Prostate gland (tissue), 2 donors: ENCODE data around the gene GLP1R. TPM values are rescaled to one million over a fixed set of nuclear protein-coding genes. Genes with fewer than 3 reads are reported as not detected.

ENCODE experiments used
- DNase-seq: peaks from one replicate; pipeline ENCODE4 v3.0.0-alpha.2; 2019; ENCODE audit warnings: low spot score
- H3K27ac ChIP-seq, 2 donors: fragments of 200-600 bp; sonication (generic); 2 replicates each; pipeline ENCODE4 v1.5.1; 2017 to 2019
- H3K27me3 ChIP-seq: fragments of 200-600 bp; sonication (generic); replicated peaks from 2 replicates; pipeline ENCODE4 v1.5.1; 2019; ENCODE audit not compliant: insufficient read depth
- H3K36me3 ChIP-seq, 2 donors: fragments of 200-600 bp; sonication (generic); 1 replicate in 1 of 2; 2 replicates in 1 of 2; pipeline versions ENCODE4 v1.5.1 to v1.8.1; 2017 to 2019
- H3K4me1 ChIP-seq: fragments of 200-600 bp; sonication (generic); replicated peaks from 2 replicates; pipeline ENCODE4 v1.5.1; 2019
- H3K4me3 ChIP-seq, 2 donors: fragments of 200-600 bp; sonication (generic); 2 replicates each; pipeline ENCODE4 v1.5.1; 2017 to 2019
- H3K9me3 ChIP-seq: fragments of 200-600 bp; sonication (generic); 2 replicates; pipeline ENCODE4 v1.5.1; 2017
- POLR2A ChIP-seq: fragments of 450-650 bp; IDR thresholded peaks from one replicate; pipeline ENCODE4 v1.6.1; 2016; ENCODE audit warnings: antibody characterized with exemption, mild to moderate bottlenecking
- POLR2AphosphoS5 ChIP-seq: sonication (generic); formaldehyde crosslinking; IDR thresholded peaks from one replicate; pipeline ENCODE4 v1.6.1; 2017; ENCODE audit warnings: antibody characterized with exemption
- WGBS: methylation state at CpG from one replicate; pipeline ENCODE4 v1.1.5; 2018; 5-methylcytosine and 5-hydroxymethylcytosine counted together
- intact Hi-C: fragments of 100-400 bp; cut with DNase I; formaldehyde crosslinking; loops from one replicate; pipeline ENCODE4 v1.14.2; 2022
- total RNA-seq, 2 donors: library from RNA; depleted of rRNA; stranded (reverse); fragments of >200 nt; gene quantifications; one replicate each; pipeline ENCODE4 v1.1.0, GENCODE V29; 2016
- TF ChIP-seq, protein P1 (sequence below), 4 experiments: fragments of 200-600 bp in 2 of 4; fragments of 450-650 bp in 2 of 4; sonication (generic) in 2 of 4; IDR thresholded peaks; 1 replicate in 3 of 4; 2 replicates in 1 of 4; pipeline ENCODE4 v1.5.1; 2016 to 2019; ENCODE audit warnings: antibody characterized with exemption in 4 of 4, mild to moderate bottlenecking in 2 of 4, moderate library complexity in 2 of 4

GLP1R gene
- total RNA-seq, 2 donors from 2014 or later = 0.23 TPM; not detected in 1

DNA sequence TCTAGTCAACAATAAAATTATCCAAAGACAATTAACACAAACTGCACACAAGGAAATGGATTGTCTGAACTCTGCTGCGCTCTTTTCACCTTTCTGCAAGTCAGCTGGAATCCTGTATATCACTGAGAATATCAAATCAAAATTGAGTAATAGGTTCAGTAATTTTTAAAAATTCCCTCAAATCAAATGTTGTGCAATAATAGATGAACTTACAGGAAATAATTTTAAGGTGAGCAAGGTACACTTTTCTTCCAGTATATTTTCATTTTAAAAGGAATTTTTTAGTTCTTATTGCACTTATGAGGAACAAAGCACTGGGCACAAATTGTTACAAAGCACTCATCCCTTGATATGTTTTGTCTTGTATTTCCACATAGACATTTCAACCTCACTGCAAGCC, 65.2 kb downstream of the GLP1R start:
- TF ChIP-seq, protein P1, sequence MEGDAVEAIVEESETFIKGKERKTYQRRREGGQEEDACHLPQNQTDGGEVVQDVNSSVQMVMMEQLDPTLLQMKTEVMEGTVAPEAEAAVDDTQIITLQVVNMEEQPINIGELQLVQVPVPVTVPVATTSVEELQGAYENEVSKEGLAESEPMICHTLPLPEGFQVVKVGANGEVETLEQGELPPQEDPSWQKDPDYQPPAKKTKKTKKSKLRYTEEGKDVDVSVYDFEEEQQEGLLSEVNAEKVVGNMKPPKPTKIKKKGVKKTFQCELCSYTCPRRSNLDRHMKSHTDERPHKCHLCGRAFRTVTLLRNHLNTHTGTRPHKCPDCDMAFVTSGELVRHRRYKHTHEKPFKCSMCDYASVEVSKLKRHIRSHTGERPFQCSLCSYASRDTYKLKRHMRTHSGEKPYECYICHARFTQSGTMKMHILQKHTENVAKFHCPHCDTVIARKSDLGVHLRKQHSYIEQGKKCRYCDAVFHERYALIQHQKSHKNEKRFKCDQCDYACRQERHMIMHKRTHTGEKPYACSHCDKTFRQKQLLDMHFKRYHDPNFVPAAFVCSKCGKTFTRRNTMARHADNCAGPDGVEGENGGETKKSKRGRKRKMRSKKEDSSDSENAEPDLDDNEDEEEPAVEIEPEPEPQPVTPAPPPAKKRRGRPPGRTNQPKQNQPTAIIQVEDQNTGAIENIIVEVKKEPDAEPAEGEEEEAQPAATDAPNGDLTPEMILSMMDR (IDR thresholded peaks at IDR 0.05) = no peak
- TF ChIP-seq POLR2A = no peak
- TF ChIP-seq POLR2AphosphoS5 = no peak
- H3K27me3 ChIP-seq = no peaks in the 10 kb centered on the region
- intact Hi-C loops = no loop called here
- DNase-seq = no peak
- H3K36me3 ChIP-seq = no peaks in the 10 kb centered on the region
- H3K9me3 ChIP-seq = no peaks in the 10 kb centered on the region
- H3K27ac ChIP-seq = no peak overlapping the region
- WGBS = 90% methylated on average over 1 of the region's 1 CpG
- H3K4me1 ChIP-seq = no peaks in the 10 kb centered on the region
- peak overlapping the region in 1 of 2 donors; percentile 73 for H3K4me3 ChIP-seq

DNA sequence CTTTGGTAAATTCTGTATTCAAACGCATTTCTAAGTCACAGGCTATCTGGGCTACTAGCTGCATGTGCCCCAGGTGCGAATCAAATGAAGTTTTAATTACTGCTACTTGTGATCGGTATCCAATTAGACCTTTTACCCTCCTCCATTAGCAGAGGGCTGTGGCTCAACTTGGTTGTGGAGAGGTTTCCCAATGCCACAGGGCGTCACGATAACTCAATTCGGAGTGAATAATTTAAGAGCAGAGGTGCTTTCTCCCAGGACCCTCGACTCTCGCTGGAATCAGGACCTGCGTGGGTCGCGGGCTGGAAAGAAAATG, 65.8 kb downstream of the GLP1R start:
- DNase-seq = no peak
- TF ChIP-seq, protein P1 (IDR thresholded peaks at IDR 0.05) = peak in 1 of 4 experiments; percentile 7
- TF ChIP-seq POLR2AphosphoS5 (no peak), POLR2A (no peak)
- Histone ChIP-seq H3K27ac (peak overlapping the region; percentile 92 to 98), H3K9me3 (no peaks in the 10 kb centered on the region), H3K27me3 (no peaks in the 10 kb centered on the region), H3K36me3 (no peaks in the 10 kb centered on the region), H3K4me1 (no peaks in the 10 kb centered on the region), H3K4me3 (peak overlapping the region; percentile 66 to 73)
- intact Hi-C loops = no loop called here
- WGBS = 2% methylated on average over 11 of the region's 11 CpGs

DNA sequence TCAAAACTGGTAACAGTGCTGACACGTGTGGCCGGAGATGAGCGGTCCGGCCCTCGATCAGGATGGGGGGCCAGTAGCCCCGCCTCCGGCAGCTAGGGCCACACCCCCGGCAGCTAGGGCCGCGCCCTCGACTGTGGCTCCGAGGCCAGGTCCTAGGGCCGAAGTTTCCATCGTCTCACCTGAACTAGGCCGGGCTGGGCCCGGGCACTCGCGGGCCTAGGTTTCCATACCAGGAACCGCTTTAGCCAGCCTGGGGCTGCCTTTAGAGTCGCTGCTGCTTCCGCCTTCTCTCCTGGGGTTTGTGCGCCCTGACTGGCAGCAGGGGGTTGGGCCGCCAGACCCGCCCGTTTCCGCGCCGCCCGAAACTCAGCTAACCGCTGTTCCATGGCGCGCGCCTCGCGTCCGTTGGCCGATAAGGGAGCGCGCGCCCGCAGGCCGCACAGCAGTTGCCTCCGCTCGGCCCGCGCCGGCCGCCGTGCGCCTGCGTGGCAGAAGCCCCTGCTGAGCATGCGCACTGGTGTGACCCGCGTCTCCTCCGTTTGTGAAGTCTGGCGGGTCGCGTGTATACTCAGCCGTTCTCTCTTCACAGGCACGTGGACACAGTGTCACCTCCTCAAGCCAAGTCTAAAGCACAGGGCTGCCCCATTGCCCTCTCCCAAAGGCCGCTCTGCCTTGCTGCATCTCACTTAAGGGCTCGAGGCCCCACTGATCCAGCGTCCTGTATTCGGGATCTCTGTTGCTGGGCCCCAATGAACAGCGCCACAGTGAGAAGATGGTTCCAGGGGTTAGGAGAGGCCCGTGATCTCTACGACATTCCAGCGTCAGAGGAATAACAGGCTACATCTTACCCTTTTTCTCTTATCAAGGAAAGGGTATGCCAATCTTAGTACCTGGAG, 66.4 kb downstream of the GLP1R start, which contains the start of gene SAYSD1:
Gene SAYSD1 (minus strand): TSS at position 483 of the 896 bp plus-strand sequence. CDS start 97 bp downstream, at position 386.
- Histone ChIP-seq H3K4me1 (no peaks in the 10 kb centered on the region), H3K27ac (peak within 1 kb of the TSS; percentile 92 to 98), H3K9me3 (no peaks in the 10 kb centered on the region), H3K4me3 (peak within 1 kb of the TSS; percentile 66 to 73), H3K27me3 (no peaks in the 10 kb centered on the region), H3K36me3 (no peaks in the 10 kb centered on the region)
- TF ChIP-seq, protein P1 (IDR thresholded peaks at IDR 0.05) = peak in 2 of 4 experiments; percentile 2 to 13
- TF ChIP-seq POLR2AphosphoS5 (peak; percentile 50), POLR2A (peak; percentile 50)
- WGBS = 1% methylated on average over 32 of the region's 68 CpGs
- intact Hi-C loops = no loop called here
- DNase-seq = peak; percentile 88

DNA sequence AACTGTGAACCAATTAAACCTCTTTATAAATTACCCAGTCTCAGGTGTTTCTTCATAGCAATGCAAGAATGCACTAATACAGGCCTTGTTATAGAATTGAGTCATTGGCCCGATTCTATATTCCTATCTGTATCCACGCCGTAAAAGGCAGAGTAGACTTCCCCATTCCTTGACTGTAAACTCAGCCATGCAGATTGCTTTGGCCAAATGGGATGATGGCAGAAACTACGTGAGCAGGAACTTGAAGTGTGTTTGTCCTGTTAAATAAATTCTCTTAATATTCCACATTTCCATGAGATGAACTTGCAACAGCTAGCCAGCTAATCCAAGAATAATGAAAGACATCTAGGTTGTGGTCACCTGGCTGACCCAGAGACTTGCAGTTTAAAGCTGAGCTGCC, 70.3 kb downstream of the GLP1R start:
- 88% methylated on average over 4 of the region's 4 CpGs for WGBS
- H3K36me3 ChIP-seq = no peaks in the 10 kb centered on the region
- H3K4me3 ChIP-seq = no peak overlapping the region
- no peaks in the 10 kb centered on the region for H3K4me1 ChIP-seq
- no peak for DNase-seq
- intact Hi-C loops = no loop called here
- H3K27ac ChIP-seq = no peak overlapping the region
- TF ChIP-seq POLR2A = no peak
- TF ChIP-seq, protein P1 (IDR thresholded peaks at IDR 0.05) = no peak
- no peaks in the 10 kb centered on the region for H3K9me3 ChIP-seq
- H3K27me3 ChIP-seq = no peaks in the 10 kb centered on the region

DNA sequence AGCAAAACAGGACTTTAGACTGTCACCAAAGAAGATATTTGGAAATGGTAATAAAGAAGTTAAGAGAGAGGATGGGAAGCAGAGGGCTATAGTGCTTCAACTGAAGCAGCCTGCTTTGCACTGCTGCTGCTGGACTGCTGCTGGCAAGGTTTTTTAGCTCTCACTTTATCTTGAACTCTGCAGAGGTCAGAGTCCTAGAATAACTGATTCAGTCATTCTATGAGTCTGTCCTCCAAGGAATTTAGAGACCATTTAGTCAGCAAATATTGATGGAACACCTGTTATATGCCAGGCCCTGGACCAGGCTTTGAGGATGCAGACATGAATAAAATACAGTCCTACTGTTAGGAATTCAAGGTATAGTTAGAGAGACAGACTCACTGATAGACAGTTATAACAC, 75.5 kb downstream of the GLP1R start:
- no peak for DNase-seq
- TF ChIP-seq, protein P1 (IDR thresholded peaks at IDR 0.05) = no peak
- TF ChIP-seq POLR2AphosphoS5 = no peak
- no peak for TF ChIP-seq POLR2A
- H3K4me1 ChIP-seq = no peaks in the 10 kb centered on the region
- H3K27me3 ChIP-seq = no peaks in the 10 kb centered on the region
- H3K27ac ChIP-seq = no peak overlapping the region
- intact Hi-C loops = no loop called here
- no peaks in the 10 kb centered on the region for H3K9me3 ChIP-seq
- H3K36me3 ChIP-seq = no peaks in the 10 kb centered on the region
- H3K4me3 ChIP-seq = no peak overlapping the region
